Heart right ventricle (tissue), 16 donors: ENCODE results near the gene TCF15. TPM values are rescaled to one million over a fixed set of nuclear protein-coding genes. Genes with fewer than 3 reads are reported as not detected.

Experiments
- ATAC-seq, 8 donors: fragments of 200-7000 bp; cut with Tn5 transposase; one replicate each; pipeline ENCODE4 v1.9.1; 2020; ENCODE audit warnings: mild to moderate bottlenecking in 8 of 8, moderate library complexity in 8 of 8, moderate number of reproducible peaks in 1 of 8
- DNase-seq, 2 donors: peaks; one replicate each; pipeline ENCODE4 v3.0.0-alpha.2; 2020
- H3K27ac ChIP-seq, 10 donors: fragments of 200-600 bp; sonication (generic) in 2 of 10; one replicate each; pipeline versions ENCODE4 v1.5.0 to v1.8.0; 2020 to 2022; ENCODE audit warnings: mild to moderate bottlenecking in 3 of 10
- H3K27me3 ChIP-seq, 7 donors: fragments of 200-600 bp; one replicate each; pipeline ENCODE4 v1.8.0; 2021 to 2022; ENCODE audit warnings: mild to moderate bottlenecking in 2 of 7
- H3K36me3 ChIP-seq, 9 donors: fragments of 200-600 bp; sonication (generic) in 1 of 9; one replicate each; pipeline versions ENCODE4 v1.5.0 to v1.8.0; 2020 to 2022; ENCODE audit warnings: mild to moderate bottlenecking in 2 of 9
- H3K4me1 ChIP-seq, 9 donors: fragments of 200-600 bp; sonication (generic) in 1 of 9; one replicate each; pipeline versions ENCODE4 v1.5.0 to v1.8.0; 2020 to 2022; ENCODE audit warnings: mild to moderate bottlenecking in 4 of 9
- H3K4me3 ChIP-seq, 10 donors: fragments of 200-600 bp; sonication (generic) in 2 of 10; one replicate each; pipeline versions ENCODE4 v1.5.0 to v1.8.0; 2020 to 2022; ENCODE audit warnings: mild to moderate bottlenecking in 7 of 10, moderate library complexity in 2 of 10
- H3K9me3 ChIP-seq, 11 donors: fragments of 200-600 bp in 10 of 11; sonication (generic) in 2 of 11; one replicate each; pipeline versions ENCODE4 v1.5.0 to v1.8.0; 2013 to 2022; ENCODE audit warnings: mild to moderate bottlenecking in 2 of 11, control low read depth in 1 of 11, moderate library complexity in 1 of 11
- WGBS, 2 donors: extraction: QIAGEN DNeasy Blood & Tissue Kit; methylation state at CpG; one replicate each; pipeline ENCODE4 v1.1.7; 2013; ENCODE audit warnings: inconsistent platforms in 1 of 2; 5-methylcytosine and 5-hydroxymethylcytosine counted together
- intact Hi-C, 10 donors: fragments of 100-400 bp; cut with DNase I; formaldehyde crosslinking; loops; one replicate each; pipeline versions ENCODE4 v1.11.1 to v1.14.2; 2022
- polyA plus RNA-seq, 2 donors: library from polyadenylated mRNA; stranded (reverse); fragments of 200-250 nt; gene quantifications; one replicate each; pipeline ENCODE4 v1.2.3, GENCODE V29; 2013
- total RNA-seq, 10 donors: library from RNA; stranded (reverse); fragmentation: NEBNext Ultra II Directional in 3 of 10; extraction: Animal tissue kit (Norgen Biotek cat#: 25700) in 3 of 10; gene quantifications; one replicate each; pipeline versions ENCODE4 v1.2.1 to v1.2.4, GENCODE V29; 2021 to 2023
- TF ChIP-seq, protein P1 (sequence below), 9 donors: fragments of 200-600 bp; sonication (generic) in 2 of 9; IDR thresholded peaks; one replicate each; pipeline versions ENCODE4 v1.5.0 to v1.8.0; 2021 to 2022; ENCODE audit warnings: antibody characterized with exemption in 9 of 9, mild to moderate bottlenecking in 5 of 9, moderate library complexity in 1 of 9
- donor health status: Arrhythmogenic right ventricular cardiomyopathy.
- donor health status: ischemic (EF 13 %, LVEDD 7.1; RV severe dilation, severe dysfunction).
- donor health status: healthy with polysubstance abuse.
- donor health status: DM: no; HTN: yes; CAD: no.
- donor health status: DM: no; HTN: no; CAD: no.
- donor health status: ischemic (EF 25% LVEDD 6.9; RV normal size, moderate dysfunction).
- donor health status: ischemic (EF 25% LVEDD 5.7; RV mildly dilated, moderate dysfunction).
- donor health status: healthy.
- donor health status: DM: yes; HTN: yes; CAD: no.
- donor health status: Ischemic cardiomyopathy.
- donor health status: ischemic (EF 35%, LVEDD 5.7; RV mildly dilated, moderate dysfunction).
- donor health status: nonischemic (EF 11% LVEDD 7.7; RV severe dilation, severe dysfunction).
- donor health status: DM: yes; HTN: yes; CAD: no.
- donor health status: PGD.
- donor health status: ischemic (EF 29% LVEDD 5.4; RV normal size, mild dysfunction).
- donor health status: nonischemic (EF 23%, LVEDD 6.1; RV moderate dilation, normal function).

The TCF15 gene
- total and polyA plus RNA-seq, 12 donors: 4.6 to 41.0 (median 8.4) TPM

DNA sequence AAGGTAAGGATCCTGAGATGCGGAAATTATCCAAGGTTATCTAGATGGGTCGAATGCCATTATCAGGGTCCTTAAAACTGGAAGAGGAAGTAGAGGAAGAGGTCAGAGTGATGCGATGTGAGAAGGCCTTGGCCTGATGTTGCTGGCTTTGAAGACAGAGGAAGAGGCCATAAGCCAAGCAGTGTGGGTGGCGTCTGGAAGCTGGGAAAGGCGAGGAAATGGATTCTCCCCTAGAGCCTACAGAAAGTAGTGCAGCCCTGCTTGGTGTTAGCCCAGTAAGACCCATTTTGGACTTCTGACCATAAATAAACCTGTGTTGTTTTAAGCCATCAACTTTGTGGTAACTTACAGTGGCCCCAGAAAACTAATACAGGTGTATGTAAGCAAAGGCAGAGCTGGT is 40.8 kb upstream of the TCF15 start:
- H3K27ac ChIP-seq: peak overlapping the region in 5 of 10 donors; percentile 13 to 98 (median 94)
- no peaks in the 10 kb centered on the region for H3K27me3 ChIP-seq
- peaks cover 10 to 48% (median 31%) of the 10 kb centered on the region in 9 donors for H3K4me1 ChIP-seq
- intact Hi-C loops: loop anchor here in 4 of 10 donors (5.0 to 10.0 kb wide), 3 partner anchors 76 to 296 kb away; no protein-coding TSS in a partner anchor
- peak overlapping the region in 1 of 10 donors; percentile 65 for H3K4me3 ChIP-seq
- WGBS, 2 donors: 62 to 67% methylated on average over 5 of the region's 5 CpGs
- DNase-seq: no peak
- ATAC-seq: no peak
- TF ChIP-seq, protein P1, sequence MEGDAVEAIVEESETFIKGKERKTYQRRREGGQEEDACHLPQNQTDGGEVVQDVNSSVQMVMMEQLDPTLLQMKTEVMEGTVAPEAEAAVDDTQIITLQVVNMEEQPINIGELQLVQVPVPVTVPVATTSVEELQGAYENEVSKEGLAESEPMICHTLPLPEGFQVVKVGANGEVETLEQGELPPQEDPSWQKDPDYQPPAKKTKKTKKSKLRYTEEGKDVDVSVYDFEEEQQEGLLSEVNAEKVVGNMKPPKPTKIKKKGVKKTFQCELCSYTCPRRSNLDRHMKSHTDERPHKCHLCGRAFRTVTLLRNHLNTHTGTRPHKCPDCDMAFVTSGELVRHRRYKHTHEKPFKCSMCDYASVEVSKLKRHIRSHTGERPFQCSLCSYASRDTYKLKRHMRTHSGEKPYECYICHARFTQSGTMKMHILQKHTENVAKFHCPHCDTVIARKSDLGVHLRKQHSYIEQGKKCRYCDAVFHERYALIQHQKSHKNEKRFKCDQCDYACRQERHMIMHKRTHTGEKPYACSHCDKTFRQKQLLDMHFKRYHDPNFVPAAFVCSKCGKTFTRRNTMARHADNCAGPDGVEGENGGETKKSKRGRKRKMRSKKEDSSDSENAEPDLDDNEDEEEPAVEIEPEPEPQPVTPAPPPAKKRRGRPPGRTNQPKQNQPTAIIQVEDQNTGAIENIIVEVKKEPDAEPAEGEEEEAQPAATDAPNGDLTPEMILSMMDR (IDR thresholded peaks at IDR 0.05): peak in 3 of 9 donors; percentile 7 to 27 (median 17)
- H3K36me3 ChIP-seq: peaks cover 0 to 44% (median 28%) of the 10 kb centered on the region in 9 donors
- peaks cover 0 to 8% (median 0%) of the 10 kb centered on the region in 11 donors for H3K9me3 ChIP-seq

GRCh38 chr20:650281-650680 is 40.2 kb upstream of the TCF15 start:
- TF ChIP-seq, protein P1 (IDR thresholded peaks at IDR 0.05): no peak
- Histone ChIP-seq H3K27me3 (no peaks in the 10 kb centered on the region), H3K36me3 (peaks cover 0 to 44% (median 28%) of the 10 kb centered on the region in 9 donors), H3K4me1 (peaks cover 13 to 55% (median 38%) of the 10 kb centered on the region in 9 donors), H3K9me3 (peaks cover 0 to 8% (median 0%) of the 10 kb centered on the region in 11 donors), H3K4me3 (no peak overlapping the region), H3K27ac (no peak overlapping the region)
- ATAC-seq: no peak
- intact Hi-C loops: loop anchor here in 4 of 10 donors (5.0 to 10.0 kb wide), 3 partner anchors 77 to 295 kb away; no protein-coding TSS in a partner anchor
- 92 to 96% methylated on average over 5 of the region's 5 CpGs for WGBS, 2 donors
- no peak for DNase-seq

- Histone ChIP-seq H3K27ac (peak overlapping the region in 1 of 10 donors; percentile 67), H3K4me1 (peaks cover 7 to 50% (median 37%) of the 10 kb centered on the region in 9 donors), H3K4me3 (no peak overlapping the region), H3K36me3 (peaks cover 0 to 44% (median 28%) of the 10 kb centered on the region in 9 donors), H3K9me3 (peaks cover 0 to 8% (median 0%) of the 10 kb centered on the region in 11 donors), H3K27me3 (peaks cover 0 to 11% (median 0%) of the 10 kb centered on the region in 7 donors)
- ATAC-seq (no peak), DNase-seq (no peak)
- TF ChIP-seq, protein P1 (IDR thresholded peaks at IDR 0.05): no peak
- 96 to 97% methylated on average over 2 of the region's 2 CpGs for WGBS, 2 donors
- intact Hi-C loops: loop anchor here in 8 of 10 donors (2.0 to 10.0 kb wide), 6 partner anchors 87 to 295 kb away; no protein-coding TSS in a partner anchor
Observed at GRCh38 chr20:647479-648019, 37.4 kb upstream of the TCF15 start.

DNA sequence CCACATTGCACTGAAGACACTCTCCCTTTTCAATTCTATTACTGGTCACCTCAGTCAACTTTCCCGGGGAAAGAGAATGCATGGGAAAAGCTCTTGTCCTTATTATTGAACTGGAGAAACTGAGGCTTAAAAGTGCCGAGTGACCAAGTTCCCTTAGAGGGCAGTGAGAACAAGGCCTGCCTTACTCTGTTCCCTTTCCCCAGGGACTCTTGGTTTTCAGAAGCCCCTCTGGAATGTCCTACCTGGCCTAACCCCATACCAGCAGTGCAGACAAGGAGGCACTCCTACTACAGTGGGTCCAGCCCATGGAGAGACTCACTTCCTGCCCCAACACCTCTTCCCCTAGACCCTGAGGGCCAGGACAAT is 36.7 kb upstream of the TCF15 start:
- Histone ChIP-seq H3K36me3 (peaks cover 0 to 44% (median 28%) of the 10 kb centered on the region in 9 donors), H3K4me1 (peaks cover 7 to 43% (median 32%) of the 10 kb centered on the region in 9 donors), H3K4me3 (no peak overlapping the region), H3K9me3 (peaks cover 0 to 8% (median 0%) of the 10 kb centered on the region in 11 donors), H3K27ac (peak overlapping the region in 4 of 10 donors; percentile 25 to 67 (median 47)), H3K27me3 (peaks cover 0 to 14% (median 0%) of the 10 kb centered on the region in 7 donors)
- ATAC-seq: no peak
- TF ChIP-seq, protein P1 (IDR thresholded peaks at IDR 0.05): no peak
- DNase-seq: no peak
- 89 to 91% methylated on average over 2 of the region's 2 CpGs for WGBS, 2 donors
- intact Hi-C loops: loop anchor here in 8 of 10 donors (2.0 to 10.0 kb wide), 6 partner anchors 86 to 295 kb away; no protein-coding TSS in a partner anchor
